HPDE6-E6E7 (cell line): ENCODE measurements around the gene TXNDC15.

Experiments used
- DNase-seq: peaks from one replicate; pipeline ENCODE4 v3.0.0; 2011; ENCODE audit warnings: missing footprints; ENCODE audit errors: extremely low spot score

TXNDC15 gene

GRCh38 chr5:134920848-134921575 is 46.8 kb downstream of the TXNDC15 start:
- DNase-seq: no peak

DNA sequence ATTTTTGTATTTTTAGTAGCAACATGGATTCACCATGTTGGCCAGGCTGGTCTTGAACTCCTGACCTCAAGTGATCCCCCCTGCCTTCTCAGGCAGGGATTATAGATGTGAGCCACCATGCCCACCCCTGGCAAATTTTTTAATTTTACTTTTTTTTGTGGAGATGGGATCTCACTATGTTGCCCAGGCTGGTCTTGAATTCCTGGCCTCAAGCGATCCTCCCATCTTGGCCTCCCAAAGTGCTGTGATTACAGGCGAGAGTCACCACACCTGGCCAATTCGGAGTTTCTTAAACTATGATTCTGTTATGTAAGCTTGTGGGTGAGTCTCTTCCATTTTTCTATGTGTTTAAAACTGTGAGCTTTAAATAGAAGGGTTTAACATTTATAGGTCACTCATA is 58.3 kb downstream of the TXNDC15 start:
- DNase-seq: no peak

DNA sequence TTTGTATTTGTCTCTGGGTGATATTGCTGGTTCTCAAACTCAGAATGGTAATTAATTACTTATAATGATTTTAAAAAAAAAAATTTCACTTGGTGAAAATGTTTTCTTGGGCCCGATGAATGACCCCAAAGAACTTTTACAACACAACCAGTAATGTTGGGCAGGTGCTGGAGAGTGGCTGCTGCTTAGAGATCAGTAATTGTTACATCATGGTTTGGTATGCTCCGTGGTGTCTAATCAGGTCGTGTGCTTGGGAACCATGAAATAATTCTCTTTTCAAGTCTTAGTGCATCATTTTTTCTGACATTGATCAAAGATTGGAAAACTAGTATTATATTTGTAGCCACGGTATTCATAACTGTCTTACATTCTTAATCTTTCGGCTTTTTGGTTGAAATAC is 60.0 kb downstream of the TXNDC15 start:
- no peak for DNase-seq

- no peak for DNase-seq
Measured at GRCh38 chr5:134935711-134936602, 61.8 kb downstream of the TXNDC15 start.

DNA sequence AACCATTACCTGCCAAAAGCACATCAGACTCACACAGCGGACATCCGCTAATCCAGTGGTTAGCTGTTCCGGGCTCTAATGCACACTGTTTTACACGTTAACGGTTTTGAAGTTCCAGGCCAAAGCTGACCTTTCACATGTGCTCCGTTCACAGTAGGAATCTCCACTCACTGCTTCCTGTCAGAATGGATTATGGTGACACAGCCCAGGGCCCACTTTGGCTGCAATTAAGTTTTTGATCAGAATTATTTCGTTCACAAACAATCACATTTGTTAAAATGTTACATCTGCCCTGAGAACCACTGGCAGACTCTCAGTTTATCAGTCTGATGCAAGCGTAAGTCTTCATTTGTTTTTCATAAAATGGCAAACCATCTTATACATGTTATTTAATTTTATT is 63.4 kb downstream of the TXNDC15 start:
- no peak for DNase-seq

DNA sequence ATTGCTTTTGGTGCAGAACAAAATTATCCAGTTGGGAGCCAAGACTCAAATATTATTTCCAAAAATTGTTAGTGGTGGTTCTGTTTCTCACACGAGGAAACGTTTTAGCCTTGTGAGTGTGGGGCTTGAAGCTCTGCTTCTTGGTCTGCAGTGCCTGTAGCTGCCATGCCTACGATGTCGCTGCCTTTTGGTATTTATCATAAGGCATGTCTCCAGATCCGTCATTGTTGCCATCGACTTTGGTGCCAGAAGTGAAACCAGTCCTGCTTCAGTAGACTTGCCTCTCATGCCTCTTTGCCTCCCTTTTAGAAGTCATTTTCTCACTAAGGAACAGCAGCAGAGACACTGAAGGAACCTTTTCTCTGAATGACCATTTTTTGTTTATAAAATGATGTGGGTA is 63.9 kb downstream of the TXNDC15 start:
- DNase-seq: no peak

GRCh38 chr5:134939500-134939899 is 65.3 kb downstream of the TXNDC15 start:
- no peak for DNase-seq

- no peak for DNase-seq
Measured at GRCh38 chr5:134943547-134943946, 69.4 kb downstream of the TXNDC15 start.

DNA sequence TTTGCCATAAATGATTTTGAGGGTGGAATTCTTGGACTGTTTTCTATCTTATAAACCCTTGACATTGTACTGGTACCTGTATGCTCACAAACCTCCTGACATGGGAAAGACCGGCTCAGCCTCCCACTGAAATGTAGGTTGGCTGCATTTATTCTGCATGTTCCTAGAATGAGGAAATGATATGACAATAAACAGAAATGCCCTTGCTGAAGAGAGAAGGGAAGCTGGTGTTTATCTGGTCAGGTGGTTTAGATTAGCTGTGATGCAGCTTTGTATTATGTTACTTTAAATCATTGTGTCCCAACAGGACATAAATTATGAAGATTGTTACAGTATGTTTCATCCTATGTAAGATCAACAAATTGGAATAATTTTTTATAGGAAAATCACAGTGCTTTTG is 70.5 kb downstream of the TXNDC15 start:
- no peak for DNase-seq

- no peak for DNase-seq
Measured at GRCh38 chr5:134945041-134945440, 70.9 kb downstream of the TXNDC15 start.

GRCh38 chr5:134948911-134949310 is 74.7 kb downstream of the TXNDC15 start:
- peak; percentile 22 for DNase-seq

GRCh38 chr5:134949316-134949715 is 75.1 kb downstream of the TXNDC15 start:
- no peak for DNase-seq
